Kidney capillary endothelial cell (primary cell): ENCODE data around the gene NAB2.

Experiments
- DNase-seq: peaks from one replicate; pipeline ENCODE4 v3.0.0-alpha.2; 2018; ENCODE audit warnings: low spot score

Gene NAB2

DNA sequence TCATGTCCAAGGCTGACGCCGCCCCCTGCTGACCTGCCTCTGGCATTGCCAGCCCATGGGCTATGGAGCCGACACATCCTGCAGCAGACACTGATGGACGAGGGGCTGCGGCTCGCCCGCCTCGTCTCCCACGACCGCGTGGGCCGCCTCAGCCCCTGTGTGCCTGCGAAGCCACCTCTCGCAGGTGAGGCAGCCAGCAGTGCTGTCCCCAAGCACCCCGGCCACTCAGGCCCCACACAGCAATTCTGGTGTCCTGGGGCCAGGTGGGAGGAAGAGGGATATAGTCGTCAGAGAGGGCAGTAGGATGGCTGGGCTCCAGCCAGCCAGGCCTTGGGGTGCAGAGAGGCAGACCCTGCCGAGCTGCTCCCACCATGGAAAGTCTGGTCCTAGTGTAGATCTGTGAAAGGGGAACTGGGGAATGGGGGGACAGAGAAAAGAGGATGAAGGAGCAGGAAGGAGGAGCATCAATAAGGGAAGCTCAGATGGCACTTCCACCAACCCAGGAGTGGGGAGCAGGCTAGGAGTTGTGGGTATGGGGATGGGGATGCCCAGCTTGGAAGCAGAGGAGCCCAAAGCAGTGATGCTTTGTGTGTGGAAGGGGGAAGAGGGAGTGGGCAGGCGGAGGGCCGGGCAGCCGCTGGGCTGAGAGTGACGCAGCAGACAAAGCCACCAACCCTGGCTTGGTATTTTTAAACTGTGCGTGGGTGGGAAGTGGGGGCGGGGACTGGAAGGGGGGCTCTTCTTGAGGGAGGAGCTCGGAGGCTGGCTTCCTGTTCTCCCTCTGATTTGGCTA, 4.7 kb downstream of the NAB2 start:
- DNase-seq: no peak

DNA sequence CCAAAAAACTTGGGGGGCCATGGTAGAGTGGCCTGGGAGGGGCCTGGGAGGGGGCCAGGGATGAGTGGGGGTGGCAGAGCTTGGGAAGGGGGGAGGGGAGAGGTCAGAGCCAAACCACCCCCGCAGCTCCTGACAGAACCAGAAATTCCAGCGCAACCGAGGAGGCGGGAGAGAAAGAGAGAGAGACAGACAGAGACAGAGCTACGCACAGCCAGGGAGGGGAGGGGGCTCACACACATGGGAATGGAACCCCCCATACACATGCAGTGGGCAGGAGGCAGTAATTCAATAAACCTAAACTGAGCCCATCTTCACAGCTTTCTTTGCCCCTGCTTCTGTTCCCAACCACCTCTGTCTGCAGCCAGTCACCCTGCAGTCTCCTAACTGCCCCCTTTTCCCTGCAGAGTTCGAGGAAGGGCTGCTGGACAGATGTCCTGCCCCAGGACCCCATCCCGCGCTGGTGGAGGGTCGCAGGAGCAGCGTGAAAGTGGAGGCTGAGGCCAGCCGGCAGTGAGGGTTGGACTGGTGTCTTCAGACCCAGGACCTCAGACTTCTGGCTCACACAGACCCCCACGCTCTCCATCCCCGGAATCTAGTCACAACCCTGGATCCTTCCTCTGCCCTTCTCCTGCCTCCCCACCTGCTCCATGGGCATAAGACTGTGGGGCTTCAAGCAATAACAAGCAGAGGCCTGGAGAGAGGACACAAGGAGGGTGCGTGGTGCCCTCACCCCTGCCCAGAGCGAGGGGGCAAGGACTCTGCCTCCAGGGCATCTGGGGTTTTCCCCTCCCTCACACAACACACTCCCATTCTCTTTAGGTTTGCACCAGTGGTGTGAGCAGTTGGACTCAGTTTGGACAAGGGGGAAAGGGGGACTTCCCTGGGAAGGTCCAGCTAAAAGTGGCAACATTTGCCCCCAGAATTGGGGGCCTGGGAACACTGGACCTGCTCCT, 5.6 kb downstream of the NAB2 start:
- no peak for DNase-seq

DNA sequence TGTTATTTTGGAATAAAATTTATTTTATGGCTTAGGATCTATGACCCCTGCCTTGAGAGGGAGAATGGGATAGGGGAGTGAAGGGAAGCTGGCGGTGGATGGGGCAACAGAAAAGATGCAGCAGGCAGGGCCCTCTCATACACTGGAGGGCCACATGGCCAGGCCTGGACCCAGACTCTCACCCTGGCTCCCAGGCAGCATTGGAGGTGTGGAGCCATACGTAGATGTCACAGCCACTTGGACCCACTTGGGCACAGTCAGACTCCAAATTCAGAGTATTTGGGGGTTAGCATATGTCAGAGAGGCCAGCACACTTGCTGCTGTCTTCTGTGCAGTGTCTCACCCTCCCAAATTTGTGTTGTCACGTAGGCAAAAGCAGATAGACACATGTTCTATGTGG, 6.5 kb downstream of the NAB2 start:
- no peak for DNase-seq

DNA sequence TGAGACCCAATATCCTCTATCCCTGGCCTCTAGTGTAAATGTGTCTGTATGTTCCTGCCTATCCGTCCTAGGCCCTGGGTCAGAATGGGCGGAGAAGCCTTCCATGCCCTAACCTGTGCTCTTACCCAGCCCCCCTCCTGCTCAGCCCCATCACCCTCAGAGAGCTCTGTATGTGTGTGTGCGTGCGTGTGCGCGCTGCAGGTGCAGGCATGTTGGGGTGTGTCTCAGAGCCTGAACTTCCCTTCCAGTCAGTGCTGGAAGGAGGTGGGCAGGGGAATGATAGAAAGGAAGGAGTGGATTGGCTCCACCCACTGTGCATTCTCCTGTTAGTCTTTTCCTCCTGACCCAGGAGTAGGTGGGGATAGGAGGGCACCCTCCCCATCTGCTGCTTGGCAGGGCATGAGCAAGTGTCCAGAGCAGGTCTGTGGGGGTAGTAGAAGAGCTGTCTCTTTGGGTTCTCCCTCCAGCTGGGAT, 7.2 kb downstream of the NAB2 start:
- no peak for DNase-seq

DNA sequence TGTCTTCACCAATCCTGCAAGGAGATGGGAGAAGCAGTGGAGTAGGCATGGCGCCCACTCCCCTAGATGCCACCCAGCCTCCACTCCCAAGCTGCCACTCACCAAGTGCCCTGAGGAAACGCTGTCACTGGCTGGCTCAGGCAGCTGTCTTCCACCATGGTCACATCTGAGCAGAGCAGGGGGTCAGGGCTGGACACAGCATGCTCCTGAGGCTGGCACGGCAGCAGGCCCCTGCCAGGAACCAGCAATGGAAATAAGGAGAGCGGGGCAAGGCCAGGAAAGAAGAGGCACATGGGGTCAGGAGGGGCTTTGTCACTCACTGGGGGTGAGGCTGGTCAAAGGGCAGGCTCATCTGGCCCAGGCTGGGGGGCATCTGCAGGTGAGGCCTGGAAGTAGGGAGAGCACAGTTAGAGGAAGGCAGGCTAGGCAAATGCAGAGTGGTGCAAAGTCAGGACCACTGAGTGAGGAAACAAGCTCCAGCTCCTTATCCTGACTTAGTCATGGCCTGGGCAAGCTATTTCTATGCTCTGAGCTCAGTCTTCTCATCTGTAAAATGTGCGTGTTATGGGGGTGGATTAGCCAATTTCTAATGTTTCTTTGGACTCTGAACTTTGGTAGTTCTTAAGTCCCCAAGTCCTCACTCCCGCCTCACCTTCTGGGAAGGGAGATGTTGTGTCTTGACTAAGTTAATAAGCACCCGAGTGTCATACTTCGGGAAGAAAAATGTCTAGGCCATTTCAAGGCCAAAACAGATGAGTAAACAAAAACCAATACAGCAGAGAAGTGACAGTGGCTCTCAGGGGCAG, 8.0 kb downstream of the NAB2 start:
- DNase-seq: no peak

DNA sequence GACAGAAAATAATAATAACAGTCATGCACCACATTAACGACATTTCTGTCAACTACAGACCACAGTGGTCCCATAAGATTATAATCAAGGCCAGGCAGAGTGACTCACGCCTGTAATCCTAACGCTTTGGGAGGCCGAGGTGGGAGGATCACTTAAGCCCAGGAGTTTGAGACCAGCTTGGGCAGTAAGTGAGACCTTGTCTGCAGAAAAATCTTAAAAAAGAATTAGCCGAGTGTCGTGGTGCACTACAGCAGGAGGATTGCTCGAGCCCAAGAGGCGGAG, 8.6 kb downstream of the NAB2 start:
- no peak for DNase-seq

GRCh38 chr12:57098546-57098945, 9.6 kb downstream of the NAB2 start:
- no peak for DNase-seq

DNA sequence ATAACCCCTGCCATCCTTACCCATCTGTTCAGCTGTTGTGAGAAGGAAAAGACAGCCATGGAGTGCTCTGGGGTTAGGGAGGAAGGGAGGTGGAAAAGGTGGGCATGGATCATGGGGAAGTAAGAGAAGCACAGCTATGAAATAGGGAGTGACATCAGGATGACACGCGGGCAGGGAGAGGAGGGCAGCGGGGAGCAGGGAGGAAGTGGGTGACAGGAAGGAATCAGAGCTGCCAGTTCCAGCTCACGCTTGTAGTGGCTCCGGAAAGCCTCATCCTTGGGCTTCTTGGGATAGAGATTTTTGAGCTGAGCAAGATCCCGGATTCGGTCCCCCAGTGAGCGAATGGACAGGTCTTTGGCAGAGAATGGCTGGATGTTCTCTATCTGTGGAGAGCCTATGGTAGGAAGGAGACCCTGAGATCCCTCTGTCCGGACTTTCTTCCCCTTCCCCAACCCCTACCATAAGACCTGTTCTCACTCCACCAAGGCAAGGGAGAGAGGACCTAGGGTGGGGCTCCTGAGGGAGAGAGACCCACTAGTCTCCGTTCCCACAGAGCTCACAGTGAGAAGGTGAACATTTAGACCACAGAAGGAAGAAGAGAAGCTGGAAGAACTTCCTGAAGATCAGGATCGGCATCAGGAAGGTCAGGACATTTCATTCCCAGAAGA, 10.3 kb downstream of the NAB2 start:
- no peak for DNase-seq

DNA sequence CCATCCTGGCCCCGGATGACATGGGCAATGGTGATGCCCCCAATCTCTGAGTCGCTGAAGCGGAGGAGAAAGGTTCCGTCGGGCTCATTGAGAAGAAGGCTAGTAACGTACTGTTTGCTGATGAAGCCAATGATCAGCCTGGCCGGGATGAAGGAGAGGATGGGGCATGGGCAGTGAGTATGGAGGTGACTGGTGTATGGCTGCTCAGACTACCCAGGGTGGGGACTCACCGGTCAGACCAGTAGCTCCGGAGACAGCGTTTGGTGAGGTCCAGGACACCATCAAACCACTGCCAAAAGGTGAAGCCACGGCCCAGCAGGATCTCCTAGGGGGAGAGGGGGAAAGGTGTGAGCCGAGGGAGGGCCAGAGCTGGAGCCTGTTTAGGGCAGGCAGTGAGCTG, 10.9 kb downstream of the NAB2 start:
- no peak for DNase-seq

- DNase-seq: no peak
Measured at GRCh38 chr12:57101892-57102695, 13.2 kb downstream of the NAB2 start.

DNA sequence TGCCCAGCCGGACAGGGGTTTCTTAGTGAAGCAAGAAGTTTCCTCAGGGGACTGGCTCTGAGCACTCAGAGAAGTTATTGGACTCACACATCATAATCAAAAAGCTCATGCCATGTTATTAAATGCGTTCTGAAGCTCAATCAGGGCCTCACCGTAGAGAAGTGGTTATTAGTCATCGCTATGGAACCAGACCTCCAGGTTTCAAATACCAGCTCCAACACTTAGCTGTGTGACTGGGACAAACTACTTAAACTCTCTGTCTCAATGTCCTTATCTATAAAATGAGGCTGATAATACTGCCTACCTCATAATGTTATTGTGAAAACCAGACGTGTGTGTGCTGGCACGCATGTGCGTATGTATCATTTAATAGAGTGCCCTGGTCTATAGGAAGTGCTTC, 14.9 kb downstream of the NAB2 start:
- DNase-seq: no peak

DNA sequence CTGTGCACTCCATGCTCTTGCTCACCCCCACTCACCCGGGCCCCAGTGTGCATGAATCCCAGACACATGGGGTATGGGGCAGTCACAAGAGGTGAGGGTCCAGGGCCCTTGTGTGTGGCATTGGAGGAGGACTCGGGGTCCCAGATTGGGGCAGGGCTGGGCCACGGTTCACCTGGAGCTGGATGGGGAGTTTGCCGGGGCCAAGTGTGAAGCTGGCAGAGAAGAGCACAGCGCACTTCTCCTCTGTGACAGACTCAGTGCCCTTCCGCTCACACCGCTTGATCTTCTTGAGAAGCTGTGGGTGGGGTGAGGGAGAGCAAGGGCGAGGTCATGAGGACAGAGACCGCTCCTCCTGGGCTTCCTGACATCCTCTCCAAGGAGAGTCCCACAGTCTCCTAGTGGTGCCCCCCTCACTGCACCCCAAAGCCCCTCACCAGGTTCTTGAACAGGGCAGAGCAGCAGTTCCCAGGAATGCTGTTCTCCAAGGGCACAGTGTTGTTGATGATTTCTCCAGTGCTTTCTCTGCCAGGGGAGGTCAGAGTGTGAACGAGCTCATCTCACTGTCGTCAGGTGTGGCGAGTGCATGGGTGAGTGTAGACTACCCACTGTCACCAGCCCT, 15.5 kb downstream of the NAB2 start:
- no peak for DNase-seq

DNA sequence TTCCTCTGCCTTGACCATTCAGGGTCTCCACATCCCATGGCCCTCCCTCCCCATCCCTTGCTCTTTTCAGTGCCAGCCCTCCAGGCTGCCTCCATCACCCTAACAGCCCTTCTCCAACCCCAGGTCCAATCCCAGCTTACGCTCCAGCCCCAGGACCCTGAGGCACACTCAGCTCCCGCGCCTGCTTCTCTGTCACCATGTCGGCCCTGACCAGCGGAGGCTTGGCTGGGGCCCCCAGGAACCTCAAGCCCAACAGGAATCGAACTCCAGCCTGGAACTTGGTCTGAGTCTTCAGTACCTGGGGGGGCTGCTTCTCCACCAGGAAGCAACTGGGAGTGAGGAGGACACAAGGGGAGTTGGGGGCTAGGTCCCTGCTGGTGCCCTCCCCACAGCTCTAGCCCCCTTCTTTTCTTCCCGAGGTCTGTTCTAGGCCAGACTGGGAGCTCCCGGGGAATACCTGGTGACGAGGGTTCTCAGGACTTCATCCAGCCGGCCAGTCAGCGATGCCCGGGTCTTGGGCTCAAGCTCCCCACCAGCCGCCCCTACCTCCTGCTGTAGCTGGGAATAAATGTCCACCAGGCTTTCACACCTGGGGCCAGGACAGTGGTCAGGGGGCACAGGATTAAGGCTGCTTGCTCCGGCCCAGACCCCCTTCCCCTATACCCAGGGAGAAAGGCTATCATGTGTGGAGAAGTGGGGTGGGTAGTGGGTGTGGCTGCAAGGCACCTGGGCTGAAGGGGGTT, 16.3 kb downstream of the NAB2 start:
- no peak for DNase-seq

- no peak for DNase-seq
Measured at GRCh38 chr12:57106021-57106708, 17.3 kb downstream of the NAB2 start.

GRCh38 chr12:57107456-57108155, 18.7 kb downstream of the NAB2 start:
- no peak for DNase-seq

- DNase-seq: no peak
Measured at GRCh38 chr12:57109207-57110103, 20.5 kb downstream of the NAB2 start.
